Dermis microvascular lymphatic vessel endothelial cell (primary cell): ENCODE data around the gene ABCD4. TPM values are rescaled to one million over a fixed set of nuclear protein-coding genes. Genes with fewer than 3 reads are reported as not detected.

Experiments used
- DNase-seq, 2 donors: peaks; one replicate each; pipeline versions ENCODE4 v3.0.0 to v3.0.0-alpha.2; 2010; ENCODE audit warnings: low read depth in 2 of 2
- total RNA-seq: library from RNA; depleted of rRNA; stranded (reverse); fragments of >200 nt; gene quantifications from 2 replicates; pipeline ENCODE4 v1.2.1, GENCODE V29; 2014

The ABCD4 gene
- total RNA-seq, 1 donor from 2014 or later = 34.1 TPM

- DNase-seq = no peak
These were observed 42.1 kb downstream of the ABCD4 start for GRCh38 chr14:74260525-74261233.

DNA sequence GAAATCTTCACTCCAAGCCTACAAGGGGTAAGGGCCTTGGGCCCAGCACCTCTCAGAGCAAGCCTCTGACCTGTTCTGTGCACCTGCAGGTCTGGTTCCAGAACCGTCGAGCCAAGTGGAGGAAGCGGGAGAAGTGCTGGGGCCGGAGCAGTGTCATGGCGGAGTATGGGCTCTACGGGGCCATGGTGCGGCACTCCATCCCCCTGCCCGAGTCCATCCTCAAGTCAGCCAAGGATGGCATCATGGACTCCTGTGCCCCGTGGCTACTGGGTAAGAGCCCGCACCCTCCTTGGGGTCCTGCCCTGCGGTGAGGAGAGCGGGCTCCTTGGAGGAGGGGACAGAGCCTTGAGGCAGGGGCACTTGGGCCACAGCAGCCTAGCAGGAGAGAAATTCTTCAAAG, 43.2 kb downstream of the ABCD4 start:
- no peak for DNase-seq

GRCh38 chr14:74258764-74259035, 44.0 kb downstream of the ABCD4 start:
- DNase-seq = no peak

DNA sequence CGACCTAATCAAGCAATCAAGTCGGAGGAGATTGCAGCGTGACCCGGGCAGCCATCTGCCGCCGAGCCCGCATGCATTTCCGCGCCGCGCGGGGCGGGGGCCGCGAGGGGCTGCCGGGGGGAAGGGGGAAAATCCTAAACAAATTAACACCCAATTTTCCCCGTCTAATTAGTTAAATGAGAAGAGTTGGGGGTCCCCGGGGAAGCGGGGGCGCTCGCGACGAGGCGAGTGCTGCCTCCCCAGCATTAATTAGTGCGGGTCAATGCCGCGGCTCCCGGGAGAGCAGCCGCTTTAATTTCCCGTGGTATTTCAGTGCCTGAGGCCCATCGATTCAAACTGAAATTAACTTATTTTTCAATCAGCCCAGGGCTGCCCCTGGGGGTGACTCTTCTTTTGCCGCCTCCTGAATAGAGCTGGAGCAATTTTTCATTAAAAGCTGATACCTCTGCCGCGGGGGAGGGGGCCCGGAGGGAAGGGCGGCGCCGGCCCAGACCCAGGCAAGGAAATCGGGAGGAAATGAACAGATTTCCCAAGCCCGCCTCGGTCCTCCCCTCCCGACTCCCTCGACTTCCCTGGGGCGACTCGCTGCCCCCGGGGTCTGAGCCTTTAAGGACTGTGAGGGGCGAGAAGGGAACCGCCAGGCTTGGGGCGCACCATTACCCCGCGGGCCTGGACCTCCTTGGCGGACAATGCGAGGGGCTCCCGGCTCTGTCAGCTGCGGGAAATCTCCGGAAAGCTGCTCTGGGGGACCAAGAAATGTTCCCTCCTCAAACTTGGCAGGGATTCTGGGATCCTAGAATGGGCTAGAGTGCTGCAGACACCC, 44.6 kb downstream of the ABCD4 start:
- no peak for DNase-seq

DNA sequence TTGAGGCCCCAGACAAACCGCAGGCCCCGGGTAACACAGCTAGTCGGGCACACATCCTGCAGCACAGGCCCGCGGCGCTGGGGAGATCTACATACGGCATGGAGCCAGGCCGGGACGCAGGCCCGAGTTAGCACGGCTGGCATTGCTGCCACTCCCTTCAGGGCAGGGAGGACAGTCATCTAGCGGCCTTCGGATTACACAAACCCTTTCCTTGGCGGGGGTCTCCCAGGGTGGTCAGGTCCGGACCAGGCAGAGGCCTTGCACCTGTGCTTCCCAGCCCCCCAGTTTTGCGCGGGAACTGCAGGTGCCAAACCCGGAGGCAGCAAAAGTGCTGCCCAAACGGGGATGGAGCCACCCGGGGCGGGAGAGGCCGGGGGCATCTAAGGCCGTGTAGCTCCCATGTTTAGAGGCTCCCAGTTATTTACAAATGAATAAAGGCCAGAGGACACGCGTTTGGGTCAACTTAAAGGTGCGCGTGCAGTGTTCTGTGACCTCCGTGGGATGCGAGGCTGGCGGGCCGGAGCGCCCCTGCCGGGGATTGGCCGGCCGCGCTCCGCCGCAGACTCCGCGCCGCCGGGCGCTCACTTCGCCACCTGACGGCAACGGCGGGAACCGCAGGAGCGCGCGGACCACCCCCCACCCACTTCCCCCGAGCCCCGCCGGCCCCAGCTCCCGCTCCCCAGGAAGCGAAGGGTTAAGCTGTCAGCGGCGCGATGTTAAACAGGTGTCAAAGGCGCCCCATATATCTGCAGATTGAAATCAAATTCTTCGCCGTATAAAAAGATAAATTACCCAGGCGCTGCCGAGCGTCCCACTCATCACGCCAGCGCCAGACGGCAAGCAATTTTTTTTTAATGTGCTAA, 45.4 kb downstream of the ABCD4 start:
- DNase-seq = peak in 1 of 2 donors; percentile 35

GRCh38 chr14:74255281-74255680, 47.5 kb downstream of the ABCD4 start:
- DNase-seq = no peak

DNA sequence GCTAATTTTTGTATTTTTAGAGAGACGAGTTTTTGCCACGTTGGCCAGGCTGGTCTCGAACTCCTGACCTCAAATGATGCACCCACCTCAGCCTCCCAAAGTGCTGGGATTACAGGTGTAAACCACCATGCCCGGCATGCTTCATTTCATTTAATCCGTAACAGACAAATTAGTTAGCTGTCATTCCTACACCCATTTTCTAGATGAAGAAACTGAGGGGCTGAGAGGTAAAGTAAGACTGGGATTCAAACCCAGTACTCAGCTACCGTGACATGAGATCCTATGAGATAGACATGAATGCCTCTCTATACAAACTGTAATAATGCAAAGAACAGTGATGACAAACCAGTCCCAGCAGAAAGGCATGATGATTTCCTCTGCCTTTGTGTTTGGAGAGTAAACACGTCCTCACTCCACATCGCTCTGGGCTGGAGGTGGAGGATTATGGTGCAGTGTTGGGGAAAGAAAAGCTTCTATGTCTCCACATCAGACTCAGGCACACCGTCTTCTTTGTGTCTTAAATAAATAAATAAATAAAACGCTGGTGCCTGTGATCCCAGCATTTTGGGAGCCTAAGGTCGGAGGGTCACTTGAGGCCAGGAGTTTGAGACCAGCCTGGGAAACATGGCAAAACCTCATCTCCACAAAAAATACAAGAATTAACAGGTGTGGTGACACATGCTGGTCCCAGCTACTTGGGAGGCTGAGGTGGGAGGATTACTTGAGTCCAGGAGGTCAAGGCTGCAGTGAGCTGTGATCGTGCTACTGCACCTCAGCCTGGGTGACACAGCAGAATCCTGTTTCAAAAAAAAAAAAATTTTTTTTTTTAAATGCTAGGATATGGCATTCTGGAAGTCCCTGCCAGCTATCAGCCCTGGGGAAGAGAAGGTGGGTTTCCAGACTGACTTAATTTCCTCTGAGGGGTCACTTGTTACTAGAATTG, 53.0 kb downstream of the ABCD4 start:
- DNase-seq = no peak

DNA sequence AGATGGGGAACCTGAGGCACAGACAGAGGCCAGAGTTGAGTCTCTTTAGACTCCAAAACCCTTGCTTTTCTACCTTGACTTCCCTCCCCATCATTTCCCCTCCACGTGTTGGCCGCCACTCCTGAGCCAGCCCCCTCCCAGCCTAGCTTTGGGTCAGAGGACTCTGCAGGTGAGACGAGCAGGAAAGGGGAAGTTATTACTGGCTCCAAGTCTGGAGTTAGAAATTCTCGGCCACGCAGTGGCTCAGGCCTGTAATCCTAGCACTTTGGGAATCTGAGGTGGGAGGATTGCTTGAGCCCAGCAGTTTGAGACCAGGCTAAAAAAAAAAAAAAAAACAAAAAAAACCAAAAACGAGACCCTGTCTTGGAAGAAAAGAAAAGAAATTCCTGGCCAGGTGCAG, 54.7 kb downstream of the ABCD4 start:
- DNase-seq = no peak

DNA sequence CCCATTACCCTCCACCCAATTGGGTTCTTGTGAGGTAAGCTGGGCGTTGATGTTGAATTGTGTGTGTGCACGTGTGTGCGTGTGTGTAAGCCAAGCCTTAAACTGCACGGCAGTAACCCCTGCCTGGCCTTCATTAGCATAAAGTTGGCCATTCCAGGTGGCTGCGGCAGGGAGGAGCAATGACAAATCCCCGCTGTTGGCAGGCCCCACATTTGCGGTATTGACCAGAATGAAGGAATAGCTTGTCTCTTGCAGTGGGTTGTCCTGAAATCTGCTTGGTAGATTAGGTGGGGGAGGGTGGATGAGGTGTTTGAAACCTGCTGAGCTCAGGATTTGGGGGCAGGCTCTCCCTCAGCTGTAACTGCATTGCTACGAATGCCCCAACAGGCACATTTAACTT, 56.2 kb downstream of the ABCD4 start:
- no peak for DNase-seq

DNA sequence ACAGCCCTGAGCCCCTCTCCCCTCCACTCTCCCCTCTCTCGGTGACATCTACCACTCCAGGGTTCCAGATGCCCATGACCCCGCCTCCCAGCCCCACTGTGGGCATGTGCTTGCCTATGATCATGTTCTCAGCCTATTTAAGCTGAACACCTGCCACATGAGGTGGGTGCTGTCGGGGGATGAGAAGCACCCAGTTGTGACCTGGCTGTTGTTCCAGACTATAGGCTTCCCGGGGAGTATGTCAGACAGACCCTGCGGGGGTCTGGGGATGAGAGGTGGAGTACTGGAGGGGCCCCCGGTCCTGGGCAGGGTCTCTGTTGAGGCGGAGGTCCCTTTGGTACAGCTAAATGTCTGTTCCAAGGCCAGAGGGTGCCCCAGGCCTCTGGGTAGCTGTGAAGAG, 57.4 kb downstream of the ABCD4 start:
- no peak for DNase-seq

DNA sequence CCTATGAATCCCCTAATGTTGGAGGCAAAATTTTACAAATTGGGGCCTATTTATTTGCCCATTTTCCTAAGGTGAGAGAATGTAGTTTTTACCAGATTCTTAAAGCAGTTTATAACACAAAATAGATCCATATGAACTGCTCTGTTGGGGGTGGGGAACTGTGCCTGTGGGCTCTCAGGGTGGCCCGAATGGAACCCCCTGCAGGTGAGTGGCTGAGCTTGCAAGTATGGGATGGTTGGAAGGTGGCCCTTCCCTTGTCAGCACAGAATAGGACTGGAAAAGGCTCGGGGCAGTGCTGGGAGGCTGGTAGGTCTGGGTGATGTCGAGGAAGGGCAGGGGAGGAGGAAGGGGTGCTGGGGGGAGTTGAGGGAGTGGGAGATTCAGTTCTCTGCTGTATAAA, 58.6 kb downstream of the ABCD4 start:
- no peak for DNase-seq

GRCh38 chr14:74243051-74243450, 59.7 kb downstream of the ABCD4 start:
- DNase-seq = no peak

- DNase-seq = no peak
These were observed 60.0 kb downstream of the ABCD4 start for GRCh38 chr14:74242780-74243042.

DNA sequence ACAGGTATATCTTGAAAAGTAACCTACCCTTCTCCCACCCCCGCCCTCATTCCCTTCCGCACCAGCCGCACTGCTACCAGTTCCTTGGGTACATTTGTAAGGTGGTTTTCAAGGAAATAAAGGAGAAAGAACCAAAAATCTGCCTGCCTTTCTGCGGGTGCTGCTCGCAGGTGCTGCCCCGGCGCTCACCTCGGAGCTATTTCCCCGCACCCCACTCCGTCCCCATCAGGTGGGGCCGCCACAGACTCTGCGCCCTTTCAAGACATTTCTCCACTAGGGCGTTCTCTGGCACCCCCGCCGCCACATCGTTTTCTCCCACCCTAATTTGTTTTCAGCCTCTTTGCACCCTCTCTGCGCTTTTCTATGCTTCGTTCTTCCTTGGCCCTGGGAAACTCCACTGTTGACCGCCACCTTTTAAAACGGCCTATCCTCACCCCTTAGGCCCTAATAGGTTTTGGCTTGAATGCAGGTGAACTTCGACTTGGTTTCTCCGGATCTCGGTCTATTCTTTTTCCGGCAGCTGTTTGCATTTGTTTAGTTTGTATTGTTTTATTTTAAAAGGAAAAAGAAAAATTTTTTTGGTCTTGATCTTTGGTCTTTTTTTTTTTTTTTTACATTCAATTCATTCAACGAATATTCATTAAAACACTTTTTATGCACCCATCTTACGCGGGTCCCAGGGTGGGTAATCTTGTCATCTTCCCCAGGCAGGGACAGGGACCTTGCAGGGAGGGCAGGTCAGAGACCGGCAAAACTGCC, 60.5 kb downstream of the ABCD4 start:
- no peak for DNase-seq

- no peak for DNase-seq
These were observed 61.1 kb downstream of the ABCD4 start for GRCh38 chr14:74241652-74242017.

DNA sequence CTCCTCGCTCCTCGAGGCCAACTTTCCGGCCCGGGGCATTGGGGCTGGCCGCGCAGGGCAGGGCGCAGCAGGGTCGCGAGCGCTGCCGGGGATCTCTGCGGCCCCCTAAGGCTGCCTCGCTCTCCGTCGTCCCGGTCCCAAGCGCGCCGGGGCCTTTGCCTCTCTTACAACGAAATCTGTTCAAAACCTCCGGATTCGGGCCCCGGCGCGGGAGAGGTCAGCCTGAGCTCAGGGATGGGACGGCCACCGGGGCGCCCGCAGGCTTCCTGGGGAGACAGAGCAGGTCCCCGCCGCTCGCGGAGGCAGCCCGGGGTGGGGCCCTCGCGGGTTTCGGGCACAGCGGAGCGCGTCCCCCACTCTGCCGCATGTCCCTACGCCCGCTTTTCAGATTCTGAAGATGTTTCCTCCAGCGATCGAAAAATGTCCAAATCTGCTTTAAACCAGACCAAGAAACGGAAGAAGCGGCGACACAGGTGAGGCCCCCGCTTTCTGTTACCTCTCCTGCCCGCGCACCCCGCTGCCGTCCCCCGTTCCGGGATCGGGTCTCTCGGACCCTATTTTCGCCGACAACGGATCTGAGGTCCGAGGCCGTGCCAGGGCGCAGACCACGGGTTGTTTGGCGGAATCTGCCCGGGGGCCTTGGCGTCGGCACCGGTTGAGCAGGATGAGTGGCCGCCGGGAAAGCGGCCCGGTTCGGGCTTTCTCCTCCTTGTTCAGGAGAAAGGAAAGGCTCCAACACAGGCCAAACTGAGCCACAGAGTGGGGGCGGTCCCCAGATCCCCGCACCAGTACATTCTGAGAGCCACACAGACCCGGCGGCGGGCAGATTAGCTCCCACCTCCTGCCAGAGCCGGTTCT, 61.7 kb downstream of the ABCD4 start:
- DNase-seq = no peak

DNA sequence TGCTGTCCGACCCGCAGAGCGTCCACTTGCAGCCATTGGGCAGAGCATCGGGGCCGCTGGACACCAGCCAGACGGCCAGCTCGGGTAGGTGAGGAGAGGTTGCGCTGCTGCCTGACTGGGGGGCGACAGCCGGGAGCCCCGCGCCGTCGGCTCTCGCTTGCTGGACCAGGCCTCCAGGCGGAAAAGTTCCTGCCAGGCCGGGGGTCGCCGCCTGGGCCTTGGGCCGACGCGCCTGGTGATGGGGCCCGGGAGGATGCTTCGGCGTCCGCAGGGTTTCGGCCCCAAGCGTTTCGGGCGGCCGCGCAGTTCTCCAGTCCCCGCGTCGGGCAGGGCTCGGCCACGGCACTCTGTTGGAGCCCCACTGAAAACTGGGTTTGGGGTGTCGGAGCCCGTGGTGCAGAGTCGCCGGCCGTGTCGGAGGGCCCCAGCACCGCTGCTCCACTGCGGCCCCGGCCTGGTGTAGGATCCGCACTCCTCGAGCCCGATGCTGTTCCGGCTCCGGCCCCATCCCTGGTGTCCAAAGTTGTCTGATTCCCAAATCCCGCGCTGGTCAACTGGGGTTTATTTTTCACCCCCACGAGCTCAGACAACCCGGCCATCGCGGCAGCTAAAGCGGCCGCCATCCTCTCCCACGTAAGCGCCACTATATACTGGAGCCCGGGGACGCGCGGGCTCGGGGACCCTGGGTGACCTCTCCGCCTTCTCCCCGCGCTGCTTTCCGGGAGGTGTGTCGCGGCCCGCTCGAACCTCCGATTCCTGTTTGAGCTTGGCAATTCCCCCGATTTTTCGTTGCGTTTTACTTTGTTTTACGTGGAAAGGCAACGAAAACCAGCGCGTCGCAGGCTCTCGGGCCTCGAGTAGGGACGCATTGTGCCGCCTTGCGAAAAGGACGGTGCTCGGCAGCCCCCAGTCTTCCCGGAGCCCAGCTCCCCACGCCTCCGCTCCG, 62.6 kb downstream of the ABCD4 start:
- DNase-seq = no peak

DNA sequence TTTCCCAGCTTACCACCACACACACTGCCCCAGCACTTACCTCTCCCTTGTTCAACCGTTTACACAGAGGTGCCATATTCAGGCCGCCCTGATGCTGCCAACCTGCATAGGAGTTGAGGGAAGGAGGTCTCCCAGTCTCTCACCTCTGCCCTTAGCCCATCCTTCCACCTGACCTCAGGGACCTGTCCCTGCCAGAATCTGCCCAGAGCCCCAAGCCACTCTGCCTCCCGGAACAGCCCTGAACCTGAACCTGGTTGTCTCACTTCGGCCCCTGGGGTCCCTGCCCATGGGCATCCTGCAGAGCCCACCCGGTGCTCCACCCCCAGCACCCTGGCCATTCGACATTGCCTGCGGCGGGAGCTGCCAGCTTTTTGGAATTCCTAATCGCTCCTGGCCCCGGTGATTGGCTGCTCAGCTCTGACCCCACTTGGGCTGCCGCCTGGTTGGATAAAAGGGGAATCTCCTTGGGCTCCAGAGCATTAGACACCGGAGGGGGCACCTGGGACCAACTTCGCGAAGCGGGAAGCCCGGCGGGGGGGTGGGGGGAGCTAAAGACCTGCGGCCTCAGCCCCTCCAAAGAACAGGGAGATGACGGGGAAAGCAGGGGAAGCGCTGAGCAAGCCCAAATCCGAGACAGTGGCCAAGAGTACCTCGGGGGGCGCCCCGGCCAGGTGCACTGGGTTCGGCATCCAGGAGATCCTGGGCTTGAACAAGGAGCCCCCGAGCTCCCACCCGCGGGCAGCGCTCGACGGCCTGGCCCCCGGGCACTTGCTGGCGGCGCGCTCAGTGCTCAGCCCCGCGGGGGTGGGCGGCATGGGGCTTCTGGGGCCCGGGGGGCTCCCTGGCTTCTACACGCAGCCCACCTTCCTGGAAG, 63.5 kb downstream of the ABCD4 start, which contains the start of gene VSX2:
VSX2 (plus strand) TSS at position 476 of the 874 bp plus-strand sequence; CDS start at position 589, 113 bp downstream.
- DNase-seq = no peak
